Muscle layer of duodenum (tissue), 2 donors: ENCODE data around the gene ADAM15.

Experiments used
- H3K27ac ChIP-seq: one replicate; pipeline ENCODE4 v1.7.0; 2013; ENCODE audit warnings: mild to moderate bottlenecking, low read length
- H3K27me3 ChIP-seq: one replicate; pipeline ENCODE4 v1.7.0; 2013; ENCODE audit warnings: low read depth, mild to moderate bottlenecking, control low read depth, low read length
- H3K36me3 ChIP-seq, 2 donors: one replicate each; pipeline ENCODE4 v1.7.0; 2013; ENCODE audit warnings: low read length in 2 of 2, control low read depth in 1 of 2, mild to moderate bottlenecking in 1 of 2; ENCODE audit not compliant: insufficient read depth in 2 of 2, control insufficient read depth in 1 of 2
- H3K4me1 ChIP-seq, 2 donors: one replicate each; pipeline ENCODE4 v1.7.0; 2013; ENCODE audit warnings: low read length in 2 of 2, mild to moderate bottlenecking in 2 of 2, control low read depth in 1 of 2, moderate library complexity in 1 of 2; ENCODE audit not compliant: insufficient read depth in 2 of 2, control insufficient read depth in 1 of 2
- H3K4me3 ChIP-seq, 2 donors: one replicate each; pipeline ENCODE4 v1.7.0; 2013; ENCODE audit warnings: low read length in 2 of 2, low read depth in 1 of 2, mild to moderate bottlenecking in 1 of 2
- H3K9me3 ChIP-seq, 2 donors: one replicate each; pipeline ENCODE4 v1.7.0; 2013; ENCODE audit warnings: low read length in 2 of 2, control low read depth in 1 of 2, mild to moderate bottlenecking in 1 of 2; ENCODE audit not compliant: control insufficient read depth in 1 of 2
- donor health status: healthy.

Gene ADAM15

DNA sequence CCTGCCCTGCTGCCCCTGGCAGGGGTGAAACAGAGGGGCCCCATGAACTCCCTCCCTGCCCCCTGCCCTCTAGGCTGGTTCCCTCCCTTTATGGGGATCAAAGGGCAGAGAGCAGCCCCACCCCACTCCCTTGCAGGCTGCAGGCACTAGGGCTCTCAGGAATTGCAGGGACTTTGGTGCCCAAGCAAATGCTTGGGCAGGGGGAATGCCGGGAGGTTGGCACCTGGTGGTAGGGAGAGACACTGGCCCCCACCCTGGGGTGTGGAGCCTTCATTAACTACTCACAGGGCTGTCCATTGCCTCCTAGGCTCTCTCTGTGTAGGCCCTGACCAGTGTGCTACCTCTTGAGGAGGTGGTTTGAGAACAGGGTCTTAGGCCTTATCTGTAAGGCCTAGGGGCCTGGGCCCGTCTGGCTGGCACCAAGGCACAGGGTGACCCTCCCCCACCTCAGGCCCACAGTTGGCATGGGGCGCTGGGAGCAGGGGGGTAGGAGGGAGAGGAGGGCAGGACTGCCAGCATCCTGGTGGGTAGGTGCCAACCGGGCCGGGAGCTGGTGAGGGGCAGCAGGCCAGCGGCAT, 43.8 kb upstream of the ADAM15 start:
- Histone ChIP-seq H3K27me3 (no peaks in the 10 kb centered on the region), H3K9me3 (no peaks in the 10 kb centered on the region), H3K4me3 (peak overlapping the region in 1 of 2 donors; percentile 46), H3K4me1 (peaks cover 29 to 51% of the 10 kb centered on the region in 2 donors), H3K27ac (peak overlapping the region; percentile 86), H3K36me3 (no peaks in the 10 kb centered on the region)

DNA sequence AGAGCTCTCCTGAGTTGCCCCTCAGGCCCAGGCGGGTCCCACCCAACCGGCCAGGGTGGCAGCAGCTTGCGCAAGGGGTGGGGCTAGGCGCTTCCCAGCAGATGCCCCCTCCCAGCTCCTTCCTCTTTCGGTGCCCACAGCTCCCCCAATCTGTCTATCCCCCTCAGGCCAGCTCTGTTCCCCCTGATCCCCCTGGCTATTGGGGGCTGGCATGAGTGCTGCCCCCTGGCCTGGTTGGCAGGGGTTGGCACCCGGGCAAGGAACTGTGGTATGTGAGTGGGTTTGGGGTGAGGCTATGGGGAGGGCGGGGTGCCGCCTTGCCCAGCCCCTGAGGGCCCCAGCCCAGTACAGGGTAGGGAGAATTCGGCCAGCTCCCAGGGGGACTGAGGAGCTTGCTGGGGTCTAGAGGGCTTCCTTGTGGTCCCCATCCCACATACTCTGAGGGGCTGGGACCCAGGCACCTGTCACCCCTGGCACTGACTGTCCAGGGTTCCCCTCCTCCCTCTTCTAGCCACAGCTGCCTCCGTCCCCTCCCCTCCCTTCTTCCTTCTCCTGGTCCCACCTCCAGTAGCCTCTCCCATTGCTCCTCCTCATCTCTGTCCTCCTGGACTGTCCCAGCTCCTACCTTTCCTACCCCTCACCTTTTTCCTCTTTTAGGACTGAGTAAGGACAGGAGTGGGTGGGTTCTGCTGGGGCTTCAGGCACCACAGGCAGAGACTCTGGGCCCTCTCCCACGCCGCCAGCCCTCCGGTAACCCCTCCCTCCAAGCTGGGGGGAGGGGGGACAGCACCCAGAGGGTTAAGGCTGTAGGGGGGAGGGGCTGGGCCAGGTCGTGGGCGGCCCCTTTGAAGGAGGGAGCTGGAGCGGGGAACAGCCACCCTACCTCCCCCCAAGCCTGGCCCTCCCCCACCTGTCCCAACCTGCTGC, 42.8 kb upstream of the ADAM15 start:
- H3K27me3 ChIP-seq: no peaks in the 10 kb centered on the region
- H3K36me3 ChIP-seq: no peaks in the 10 kb centered on the region
- peak overlapping the region; percentile 30 to 53 for H3K4me3 ChIP-seq
- peaks cover 35 to 54% of the 10 kb centered on the region in 2 donors for H3K4me1 ChIP-seq
- peak overlapping the region; percentile 86 for H3K27ac ChIP-seq
- H3K9me3 ChIP-seq: no peaks in the 10 kb centered on the region

DNA sequence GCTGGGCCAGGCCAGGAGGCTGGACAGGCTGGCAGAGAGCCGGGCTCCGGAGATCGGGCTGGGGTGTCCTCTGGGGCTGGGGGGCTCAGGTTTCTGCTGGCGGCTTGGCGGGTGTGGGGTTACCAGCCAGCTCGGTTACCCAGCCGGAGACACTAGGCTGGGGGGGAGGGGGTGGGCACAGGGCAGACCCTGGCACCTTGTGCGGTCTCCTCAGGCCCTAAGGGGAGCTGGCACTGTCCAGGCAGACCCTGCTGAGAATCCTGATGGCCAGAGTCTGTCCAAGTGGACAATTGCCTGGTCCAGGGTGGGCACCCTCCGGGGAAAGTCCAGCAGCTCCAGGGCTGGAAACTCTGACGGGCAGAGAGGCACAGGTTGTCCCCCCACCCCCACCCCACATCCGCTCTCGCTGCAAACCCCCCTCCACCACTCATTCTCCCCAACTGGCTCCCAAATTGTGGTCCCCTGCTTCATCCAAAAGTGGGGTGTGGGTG, 41.9 kb upstream of the ADAM15 start:
- H3K4me3 ChIP-seq: peak overlapping the region; percentile 27 to 53
- H3K4me1 ChIP-seq: peaks cover 35 to 48% of the 10 kb centered on the region in 2 donors
- H3K36me3 ChIP-seq: peaks cover 0 to 3% of the 10 kb centered on the region in 2 donors
- peak overlapping the region; percentile 86 for H3K27ac ChIP-seq
- H3K9me3 ChIP-seq: no peaks in the 10 kb centered on the region
- H3K27me3 ChIP-seq: no peaks in the 10 kb centered on the region

DNA sequence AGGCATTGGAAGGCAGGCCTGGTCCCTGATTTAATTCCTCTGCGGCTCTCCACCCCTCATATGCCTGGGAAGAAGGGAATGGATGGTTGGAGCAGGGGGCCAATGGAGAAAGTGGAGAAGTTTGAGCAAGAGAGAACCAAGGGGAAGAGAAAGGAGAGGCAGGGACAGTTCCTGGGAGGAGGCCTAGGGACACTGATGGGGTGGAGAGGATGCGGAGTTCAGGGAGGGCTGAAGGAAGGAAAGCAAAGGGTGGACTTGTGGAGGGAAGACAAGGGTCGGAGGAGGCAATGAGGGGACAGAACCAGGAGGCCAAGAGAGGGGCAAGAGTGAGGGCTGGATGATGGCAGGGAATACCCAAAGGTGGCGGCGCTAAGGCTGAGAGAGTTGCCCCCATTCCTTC, 41.4 kb upstream of the ADAM15 start:
- H3K4me1 ChIP-seq: peaks cover 35 to 43% of the 10 kb centered on the region in 2 donors
- peaks cover 0 to 8% of the 10 kb centered on the region in 2 donors for H3K36me3 ChIP-seq
- no peaks in the 10 kb centered on the region for H3K9me3 ChIP-seq
- peak overlapping the region; percentile 2 to 27 for H3K4me3 ChIP-seq
- no peaks in the 10 kb centered on the region for H3K27me3 ChIP-seq
- no peak overlapping the region for H3K27ac ChIP-seq

DNA sequence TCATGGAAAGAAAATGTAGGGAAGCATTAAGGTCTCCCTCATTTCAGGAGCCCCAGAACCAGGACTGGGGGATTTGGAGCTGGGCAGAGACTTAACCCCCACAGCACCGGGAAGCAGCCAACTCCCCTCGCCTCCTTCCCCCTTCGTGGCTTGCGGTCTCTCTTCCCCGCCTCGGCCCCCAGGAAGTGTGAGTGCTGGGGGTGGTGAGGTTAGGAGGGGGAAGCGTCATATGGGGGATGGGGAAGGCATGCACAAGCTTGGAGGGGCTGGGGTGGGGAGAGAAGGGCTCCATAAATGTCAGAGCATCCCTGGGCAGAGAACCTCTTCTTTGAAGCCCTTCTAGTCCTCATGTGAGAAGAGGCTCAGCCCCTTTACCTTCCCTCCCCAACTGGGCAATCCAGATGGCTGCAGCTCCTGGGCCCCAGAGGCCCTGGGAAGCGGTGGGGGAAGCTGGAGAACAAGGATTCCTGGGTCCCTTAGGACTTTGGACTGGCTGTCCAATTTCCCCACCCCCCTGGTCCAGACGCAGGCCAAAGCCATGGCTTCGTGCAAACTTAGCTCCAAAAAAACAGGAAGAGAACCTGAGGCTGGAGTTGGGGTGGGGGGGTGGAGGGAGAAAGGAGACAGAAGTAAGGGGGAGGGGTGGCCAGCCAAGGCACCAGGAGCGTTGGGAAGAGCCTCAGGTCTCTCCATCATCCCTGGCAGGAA, 40.8 kb upstream of the ADAM15 start:
- Histone ChIP-seq H3K27me3 (no peaks in the 10 kb centered on the region), H3K36me3 (peaks cover 0 to 14% of the 10 kb centered on the region in 2 donors), H3K4me1 (peaks cover 35 to 37% of the 10 kb centered on the region in 2 donors), H3K4me3 (peak overlapping the region; percentile 2 to 27), H3K27ac (peak overlapping the region; percentile 56), H3K9me3 (no peaks in the 10 kb centered on the region)

DNA sequence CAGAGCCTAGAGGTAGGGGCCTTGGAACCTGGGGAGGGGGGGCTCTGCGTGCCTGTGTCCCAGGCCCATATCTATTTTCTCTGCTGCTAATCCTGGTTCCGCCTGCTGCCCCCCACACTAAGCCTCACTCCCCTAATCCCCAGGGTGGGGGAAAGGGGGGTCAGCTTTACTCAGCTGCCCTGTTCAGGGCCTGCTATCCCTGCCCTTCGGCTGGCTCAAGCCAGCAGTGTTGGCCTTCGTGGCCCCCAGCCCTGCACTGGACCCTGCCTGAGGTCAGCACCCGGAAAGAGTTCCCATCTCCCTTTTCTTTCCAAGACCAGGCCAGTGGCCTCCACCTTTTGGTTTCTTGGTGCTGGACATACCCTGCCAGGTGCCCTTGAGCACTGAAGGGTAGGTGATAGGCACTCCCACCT, 40.1 kb upstream of the ADAM15 start:
- H3K36me3 ChIP-seq: peaks cover 4 to 19% of the 10 kb centered on the region in 2 donors
- H3K9me3 ChIP-seq: no peaks in the 10 kb centered on the region
- H3K4me3 ChIP-seq: no peak overlapping the region
- H3K27me3 ChIP-seq: no peaks in the 10 kb centered on the region
- H3K27ac ChIP-seq: peak overlapping the region; percentile 56
- H3K4me1 ChIP-seq: peaks cover 31 to 38% of the 10 kb centered on the region in 2 donors

DNA sequence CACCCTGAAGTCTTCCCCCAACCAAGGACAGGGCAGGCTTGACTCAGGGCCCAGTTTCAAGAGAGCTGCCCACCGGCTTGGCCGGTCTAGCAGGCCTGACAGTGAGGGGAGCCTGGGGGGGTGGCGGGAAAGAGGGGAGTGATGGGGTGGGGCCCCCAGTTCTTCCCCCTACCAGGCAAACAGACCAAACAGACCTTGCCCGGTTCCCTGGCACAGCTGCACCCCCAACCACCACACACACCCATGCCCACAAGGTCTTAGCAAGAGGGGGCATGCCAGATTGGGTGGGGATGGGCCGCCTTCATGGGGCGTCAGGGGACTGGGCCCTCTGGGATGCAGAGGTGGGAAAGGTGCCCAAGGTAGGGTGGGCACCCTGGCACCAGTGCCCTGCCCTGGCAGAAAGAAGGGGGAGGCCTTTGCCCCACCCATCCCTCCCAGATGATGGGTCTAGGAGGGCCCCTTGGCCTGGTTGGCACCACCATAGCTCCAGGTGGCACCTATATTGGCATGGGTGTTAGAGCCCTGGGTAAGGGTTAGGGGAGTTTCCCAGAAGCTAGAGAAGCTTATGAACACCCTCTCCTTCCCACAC, 39.6 kb upstream of the ADAM15 start:
- no peak overlapping the region for H3K4me3 ChIP-seq
- H3K36me3 ChIP-seq: peaks cover 4 to 23% of the 10 kb centered on the region in 2 donors
- H3K27ac ChIP-seq: peak overlapping the region; percentile 56
- H3K4me1 ChIP-seq: peaks cover 31 to 33% of the 10 kb centered on the region in 2 donors
- no peaks in the 10 kb centered on the region for H3K27me3 ChIP-seq
- H3K9me3 ChIP-seq: no peaks in the 10 kb centered on the region

DNA sequence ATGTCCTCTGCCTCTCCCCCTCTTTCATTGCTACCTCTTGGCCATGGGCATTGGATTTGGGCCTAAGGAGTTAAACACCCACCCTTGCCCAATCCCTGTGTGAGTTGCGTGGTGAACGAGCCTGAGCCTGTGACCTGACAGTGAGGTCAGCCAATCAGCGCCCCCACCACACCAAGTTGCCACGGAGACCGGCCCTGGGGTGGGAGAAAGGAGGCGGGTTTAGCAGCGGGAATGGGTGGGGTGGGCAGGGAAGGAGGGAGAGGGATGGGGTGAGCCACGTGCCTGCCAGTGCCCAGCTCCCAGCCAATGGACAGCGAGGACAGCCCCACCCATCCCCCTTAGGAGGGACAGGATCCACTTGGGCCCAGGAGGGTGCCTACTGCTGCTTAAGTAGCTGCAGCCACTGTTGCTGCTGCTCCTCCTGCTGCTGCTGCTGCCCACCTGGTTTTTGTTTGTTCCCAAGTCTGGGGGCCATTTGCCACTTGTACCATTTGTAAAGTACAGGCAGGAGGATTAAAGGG, 39.0 kb upstream of the ADAM15 start:
- Histone ChIP-seq H3K27ac (peak overlapping the region; percentile 74), H3K4me3 (no peak overlapping the region)

DNA sequence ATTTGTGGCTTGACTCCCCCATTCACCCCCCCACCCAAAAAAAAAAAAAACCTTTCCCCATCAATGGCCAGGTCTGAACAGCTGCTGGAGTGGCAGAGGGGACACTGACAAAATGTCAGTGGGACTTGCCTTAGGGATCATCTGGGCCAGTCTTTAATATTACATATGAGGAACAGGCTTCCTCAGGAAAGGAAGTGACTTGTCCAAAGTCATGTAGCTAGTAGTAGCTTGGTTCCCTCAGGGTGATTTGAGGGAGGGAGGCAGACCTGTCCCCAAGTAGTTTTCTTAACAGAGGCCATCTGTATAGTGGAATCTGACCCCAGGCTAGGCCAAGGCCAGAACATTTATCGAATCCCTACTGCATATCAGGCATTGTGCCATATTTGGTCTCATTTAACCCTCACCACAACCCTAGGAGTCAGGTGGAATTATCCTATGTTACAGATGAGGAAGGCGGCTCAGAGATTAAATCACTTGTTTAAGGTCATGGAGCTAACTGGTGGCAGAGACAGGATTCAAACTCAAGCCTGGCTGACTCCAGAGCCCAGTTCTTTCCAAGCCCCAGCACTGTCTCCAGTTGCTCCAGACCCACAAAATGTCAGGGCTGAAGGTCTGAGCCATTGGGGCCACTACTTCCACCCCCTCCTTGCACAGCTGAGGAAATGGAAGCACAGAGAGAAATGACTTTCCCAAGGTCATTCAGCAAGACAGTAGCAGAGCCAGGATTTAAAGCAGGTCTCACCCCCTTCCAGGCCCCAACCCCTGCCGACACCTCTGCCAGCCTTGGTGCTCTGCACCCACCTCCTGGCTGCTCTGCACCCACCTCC, 38.1 kb upstream of the ADAM15 start:
- Histone ChIP-seq H3K36me3 (peaks cover 4 to 23% of the 10 kb centered on the region in 2 donors), H3K4me1 (peaks cover 22 to 37% of the 10 kb centered on the region in 2 donors), H3K27ac (peak overlapping the region; percentile 74), H3K27me3 (no peaks in the 10 kb centered on the region), H3K4me3 (no peak overlapping the region), H3K9me3 (no peaks in the 10 kb centered on the region)

More for the DNA sequence above, 39.0 kb upstream of the ADAM15 start:
- no peaks in the 10 kb centered on the region for H3K9me3 ChIP-seq
- H3K4me1 ChIP-seq: peaks cover 28 to 34% of the 10 kb centered on the region in 2 donors
- peaks cover 4 to 23% of the 10 kb centered on the region in 2 donors for H3K36me3 ChIP-seq
- no peaks in the 10 kb centered on the region for H3K27me3 ChIP-seq

DNA sequence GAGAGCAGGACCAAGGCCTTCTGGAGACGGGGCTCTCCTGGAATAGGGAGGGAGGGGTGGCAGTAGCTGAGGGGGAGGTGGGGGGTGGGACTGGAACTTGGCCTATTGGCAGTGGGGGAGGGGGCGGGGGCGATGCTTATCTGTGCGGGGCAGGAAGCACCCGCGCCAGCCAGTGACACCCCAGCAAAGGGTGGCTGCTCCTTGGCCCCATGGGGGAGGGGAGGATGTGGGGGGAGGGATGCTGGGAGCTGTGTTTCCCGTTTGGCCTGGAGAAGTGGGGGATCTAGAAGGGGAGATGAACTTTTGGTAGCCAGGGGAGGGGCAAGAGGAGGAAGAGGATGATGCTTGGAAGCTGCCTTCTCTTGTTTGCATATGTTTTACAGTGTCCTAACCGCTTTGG, 37.5 kb upstream of the ADAM15 start:
- peaks cover 4 to 23% of the 10 kb centered on the region in 2 donors for H3K36me3 ChIP-seq
- peaks cover 22 to 40% of the 10 kb centered on the region in 2 donors for H3K4me1 ChIP-seq
- H3K4me3 ChIP-seq: no peak overlapping the region
- no peaks in the 10 kb centered on the region for H3K27me3 ChIP-seq
- H3K27ac ChIP-seq: peak overlapping the region; percentile 74
- H3K9me3 ChIP-seq: no peaks in the 10 kb centered on the region
